WI38 (cell line): ENCODE data around the gene E2F1.

Experiments
- H3K4me3 ChIP-seq: 2 replicates; pipeline ENCODE4 v1.5.1; 2011; ENCODE audit warnings: low read depth, mild to moderate bottlenecking, control low read depth, low read length
- TF ChIP-seq, protein P1 (sequence below): IDR thresholded peaks from 2 replicates; pipeline ENCODE4 v1.5.1; 2012; ENCODE audit warnings: low read depth, mild to moderate bottlenecking, control low read depth, low read length

Gene E2F1

DNA sequence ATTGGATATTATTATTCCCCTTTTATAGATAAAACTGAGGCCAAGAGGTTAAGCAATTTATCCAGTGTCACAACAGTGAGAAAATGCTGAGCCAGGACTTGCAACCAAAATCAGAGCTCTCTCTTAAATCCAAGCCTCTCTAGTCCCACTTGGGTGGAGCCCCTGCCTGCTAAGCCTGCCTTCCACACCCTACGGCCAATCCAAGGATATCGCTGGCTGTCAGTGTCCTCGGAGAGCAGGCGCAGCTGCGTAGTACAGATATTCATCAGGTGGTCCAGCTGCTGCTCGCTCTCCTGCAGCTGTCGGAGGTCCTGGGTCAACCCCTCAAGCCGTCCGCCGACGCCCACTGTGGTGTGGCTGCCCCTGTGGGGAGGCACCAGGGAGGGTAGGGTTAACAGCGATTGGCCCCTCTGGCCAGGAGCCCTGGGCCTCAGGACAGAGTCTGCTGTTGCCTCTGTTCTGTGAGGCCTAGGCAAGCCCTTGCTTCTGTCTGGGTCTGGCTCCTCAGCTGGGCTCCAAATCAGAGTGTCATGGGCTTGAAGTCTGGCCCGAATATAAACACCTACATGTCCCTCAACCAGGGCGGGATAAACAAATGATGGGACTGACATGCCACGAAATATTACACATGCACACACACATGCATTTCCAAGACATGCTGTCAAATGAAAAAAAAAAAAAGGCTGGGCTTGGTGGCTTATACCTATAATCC, 8.0 kb downstream of the E2F1 start:
- H3K4me3 ChIP-seq = no peak overlapping the region
- TF ChIP-seq, protein P1, sequence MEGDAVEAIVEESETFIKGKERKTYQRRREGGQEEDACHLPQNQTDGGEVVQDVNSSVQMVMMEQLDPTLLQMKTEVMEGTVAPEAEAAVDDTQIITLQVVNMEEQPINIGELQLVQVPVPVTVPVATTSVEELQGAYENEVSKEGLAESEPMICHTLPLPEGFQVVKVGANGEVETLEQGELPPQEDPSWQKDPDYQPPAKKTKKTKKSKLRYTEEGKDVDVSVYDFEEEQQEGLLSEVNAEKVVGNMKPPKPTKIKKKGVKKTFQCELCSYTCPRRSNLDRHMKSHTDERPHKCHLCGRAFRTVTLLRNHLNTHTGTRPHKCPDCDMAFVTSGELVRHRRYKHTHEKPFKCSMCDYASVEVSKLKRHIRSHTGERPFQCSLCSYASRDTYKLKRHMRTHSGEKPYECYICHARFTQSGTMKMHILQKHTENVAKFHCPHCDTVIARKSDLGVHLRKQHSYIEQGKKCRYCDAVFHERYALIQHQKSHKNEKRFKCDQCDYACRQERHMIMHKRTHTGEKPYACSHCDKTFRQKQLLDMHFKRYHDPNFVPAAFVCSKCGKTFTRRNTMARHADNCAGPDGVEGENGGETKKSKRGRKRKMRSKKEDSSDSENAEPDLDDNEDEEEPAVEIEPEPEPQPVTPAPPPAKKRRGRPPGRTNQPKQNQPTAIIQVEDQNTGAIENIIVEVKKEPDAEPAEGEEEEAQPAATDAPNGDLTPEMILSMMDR = no peak

DNA sequence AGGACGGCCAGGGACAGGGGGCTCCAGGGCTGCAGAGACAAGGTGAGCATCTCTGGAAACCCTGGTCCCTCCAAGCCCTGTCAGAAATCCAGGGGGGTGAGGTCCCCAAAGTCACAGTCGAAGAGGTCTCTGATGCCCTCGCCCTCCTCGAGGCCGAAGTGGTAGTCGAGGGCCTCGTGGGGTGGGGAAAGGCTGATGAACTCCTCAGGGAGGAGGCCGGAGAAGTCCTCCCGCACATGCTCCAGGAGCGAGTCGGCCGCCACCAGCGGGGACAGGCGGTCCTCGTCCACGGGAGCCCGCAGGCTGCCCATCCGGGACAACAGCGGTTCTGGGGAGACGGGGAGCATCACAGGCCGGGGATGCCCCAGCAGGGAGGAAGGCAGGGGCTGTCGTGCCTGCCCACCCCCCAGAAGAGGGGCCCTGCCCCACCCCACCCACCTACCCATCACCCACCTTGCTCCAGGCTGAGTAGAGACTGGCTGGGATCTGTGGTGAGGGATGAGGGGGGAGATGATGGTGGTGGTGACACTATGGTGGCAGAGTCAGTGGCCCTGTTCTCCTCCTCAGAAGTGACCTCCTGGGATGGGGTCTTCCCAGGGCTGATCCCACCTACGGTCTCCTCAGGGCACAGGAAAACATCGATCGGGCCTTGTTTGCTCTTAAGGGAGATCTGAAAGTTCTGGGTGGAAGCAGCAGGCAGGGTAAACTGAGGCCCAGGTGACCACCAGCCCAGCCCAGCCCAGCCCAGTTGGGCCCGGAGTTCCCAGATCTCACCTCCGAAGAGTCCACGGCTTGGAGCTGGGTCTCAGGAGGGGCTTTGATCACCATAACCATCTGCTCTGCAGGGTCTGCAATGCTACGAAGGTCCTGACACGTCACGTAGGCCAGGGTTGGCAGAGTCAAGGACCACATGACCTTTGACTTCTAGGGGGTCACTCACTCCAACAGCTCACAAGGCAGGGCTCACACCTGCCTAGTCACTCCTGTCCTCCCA, 9.2 kb downstream of the E2F1 start:
- H3K4me3 ChIP-seq = no peak overlapping the region
- TF ChIP-seq, protein P1 = no peak

DNA sequence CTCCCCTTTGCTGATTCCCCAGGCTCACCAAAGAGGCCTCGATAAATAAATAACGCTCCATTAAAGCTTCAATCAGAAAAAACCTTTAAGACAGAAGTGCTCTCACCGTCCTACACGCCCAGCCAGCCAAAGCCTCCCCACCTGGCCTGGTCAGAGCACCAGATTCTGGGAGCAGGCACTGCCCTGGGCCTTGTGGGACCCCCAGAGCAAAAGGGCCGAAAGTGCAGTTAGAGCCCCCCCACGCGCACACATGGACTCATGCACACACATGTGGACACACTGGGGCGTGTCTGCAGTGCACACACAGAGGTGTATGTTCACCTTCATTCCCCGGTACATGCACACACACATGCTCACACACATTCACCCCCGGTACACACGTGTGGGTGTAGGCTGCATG, 10.1 kb downstream of the E2F1 start:
- TF ChIP-seq, protein P1 = no peak
- no peak overlapping the region for H3K4me3 ChIP-seq

DNA sequence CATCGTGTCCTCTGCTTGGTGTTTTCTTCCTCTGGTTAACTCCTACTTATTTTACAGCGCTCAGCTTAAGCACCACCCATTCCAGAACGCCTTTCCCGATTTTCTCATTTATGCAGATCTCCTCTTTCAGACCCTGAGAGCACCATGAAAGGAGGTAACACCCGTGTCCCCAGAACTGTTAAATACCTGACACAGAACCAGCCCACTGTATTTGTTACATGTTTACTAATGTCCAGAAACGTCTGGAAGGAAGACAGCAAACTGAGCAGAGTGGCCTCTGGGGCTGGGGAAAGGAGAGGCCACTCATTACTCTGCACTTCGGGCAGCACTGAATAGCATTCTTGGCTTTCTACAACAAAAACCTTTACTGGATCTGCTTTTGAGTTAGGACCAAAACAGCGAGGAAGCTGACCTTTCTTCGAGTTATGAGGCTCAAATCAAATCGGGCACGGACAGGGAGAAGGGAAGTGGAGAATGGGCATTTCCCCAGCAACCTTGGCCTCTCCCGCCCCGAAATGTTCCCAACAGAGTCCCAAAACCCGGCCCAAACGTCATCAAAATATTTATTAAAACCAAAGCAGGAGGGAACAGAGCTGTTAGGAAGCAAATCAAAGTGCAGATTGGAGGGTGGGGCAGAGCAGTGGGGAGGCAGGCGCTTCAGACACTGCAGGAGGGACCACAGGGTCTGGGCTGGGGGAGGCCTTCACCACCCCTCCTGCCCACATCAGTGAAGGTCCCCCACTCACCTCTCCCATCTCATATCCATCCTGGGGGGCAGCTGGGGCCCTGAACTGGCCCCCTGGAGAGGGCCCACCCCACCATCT, 10.8 kb downstream of the E2F1 start:
- H3K4me3 ChIP-seq = peak overlapping the region; percentile 57
- TF ChIP-seq, protein P1 = no peak

DNA sequence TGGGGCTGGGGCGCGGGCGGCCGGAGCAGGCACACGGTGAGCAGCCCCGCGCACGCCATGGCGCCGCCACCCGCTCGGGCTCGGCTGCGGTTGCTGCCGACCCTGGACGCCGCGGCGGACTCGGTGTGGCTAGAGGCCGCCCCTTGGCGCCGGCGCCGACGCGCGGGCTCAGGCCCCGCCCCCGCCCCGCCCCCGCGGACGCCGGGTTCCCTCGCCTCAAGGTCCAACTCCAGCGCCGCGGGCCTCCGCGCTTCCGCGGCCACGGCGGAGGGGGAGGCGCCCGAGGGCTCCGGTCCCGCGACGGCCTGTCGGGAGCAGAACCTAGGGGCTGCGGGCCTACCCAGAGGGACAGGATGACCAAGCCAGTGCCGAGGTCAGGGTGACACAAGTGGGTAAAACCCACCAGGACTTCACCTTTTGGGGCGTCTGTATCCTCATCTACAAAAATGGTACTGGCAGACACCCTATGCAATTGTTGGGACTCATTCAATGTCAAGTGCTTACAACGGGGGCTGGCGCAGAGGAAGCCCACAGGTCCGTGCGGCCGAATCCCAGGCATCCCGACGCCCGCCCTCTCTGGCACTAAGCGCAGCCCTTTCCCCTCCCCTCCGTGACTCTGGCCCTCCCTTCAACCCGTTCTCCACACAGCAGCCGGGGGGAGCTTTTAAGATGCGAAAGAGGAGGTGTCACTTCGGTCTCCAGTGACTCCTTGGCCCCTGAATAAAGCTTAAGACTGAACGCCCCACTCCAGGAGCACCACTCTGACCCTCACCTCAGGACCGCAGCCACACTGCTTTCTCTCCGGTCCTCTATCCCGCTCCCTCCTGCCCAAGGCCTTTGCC, 11.7 kb downstream of the E2F1 start, which contains the start of gene NECAB3:
Gene NECAB3 (minus strand): TSS at position 135 of the 842 bp plus-strand sequence. CDS start 76 bp downstream, at position 59.
- peak within 1 kb of the TSS; percentile 71 for H3K4me3 ChIP-seq
- TF ChIP-seq, protein P1 = no peak
